ENCODE measurements around the gene DNPH1.

Gene DNPH1

DNA sequence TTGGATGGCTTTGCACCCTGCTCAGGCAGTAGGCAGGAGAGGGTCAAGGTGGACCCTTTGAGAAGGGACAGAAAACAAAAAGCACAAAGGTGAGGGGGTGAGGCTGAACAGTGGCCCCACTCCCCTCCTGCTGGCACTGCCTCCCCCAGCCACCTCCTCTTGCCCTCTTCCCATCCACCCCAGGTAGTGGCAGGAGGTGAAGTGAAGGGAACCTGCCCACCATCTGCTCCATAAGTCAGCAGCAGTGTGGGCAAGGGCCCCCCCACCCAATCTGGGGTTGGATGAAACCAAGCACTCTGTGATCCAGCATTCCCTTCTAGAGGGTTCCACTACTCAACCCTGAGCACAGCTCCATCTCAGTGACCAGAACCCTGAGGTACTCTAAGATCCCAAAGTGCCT, 42.7 kb upstream of the DNPH1 start:
- no peak overlapping the region for H3K9ac ChIP-seq (ENCODE audit: low read depth, low read length)
- H3K4me3 ChIP-seq (ENCODE audit: low read length): no peak overlapping the region

DNA sequence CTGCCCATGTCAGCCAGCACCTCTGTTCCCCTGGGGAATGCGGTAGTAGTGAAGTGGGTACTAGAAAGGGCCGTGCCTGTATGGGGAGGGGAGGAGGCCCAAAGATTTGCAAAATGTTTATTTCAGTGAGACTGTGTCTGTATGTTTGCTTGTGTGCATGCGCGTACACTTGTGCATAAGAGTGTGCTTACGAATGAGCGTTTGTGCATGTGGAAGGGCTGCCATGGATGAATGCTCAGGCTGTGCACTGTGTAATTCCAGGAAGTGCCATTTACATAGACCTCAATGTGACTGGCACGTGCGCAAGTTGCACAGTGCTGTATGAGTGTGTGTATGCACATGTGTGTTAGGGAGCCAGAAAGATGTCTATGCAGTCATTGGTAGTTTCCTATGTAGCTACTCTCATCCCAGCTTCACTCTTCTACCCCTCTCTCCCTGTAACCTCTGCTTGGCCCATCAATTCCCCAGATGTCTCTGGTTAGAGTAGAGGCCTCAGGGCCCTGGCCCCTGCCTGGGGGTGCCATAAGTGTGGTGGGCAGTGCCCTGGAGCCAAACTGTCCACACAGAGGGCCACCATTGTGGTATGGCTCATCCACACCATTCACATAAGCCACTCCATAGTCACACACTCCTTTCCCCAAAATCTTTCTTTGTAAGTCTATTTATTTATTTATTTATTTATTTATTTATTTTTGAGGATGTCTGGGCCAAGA, 42.0 kb upstream of the DNPH1 start:
- no peak overlapping the region for H3K4me3 ChIP-seq (ENCODE audit: low read length)
- H3K9ac ChIP-seq (ENCODE audit: low read depth, low read length): no peak overlapping the region
- H3K27ac ChIP-seq (ENCODE audit: low read depth, low read length): no peak overlapping the region
- no peaks in the 10 kb centered on the region for H3K36me3 ChIP-seq (ENCODE audit: insufficient read depth, low read length)
- H3K4me1 ChIP-seq (ENCODE audit: insufficient read depth, low read length): peaks cover 14% of the 10 kb centered on the region
- 90% methylated on average over 8 of the region's 8 CpGs for WGBS
- peaks cover 85% of the 10 kb centered on the region for H3K27me3 ChIP-seq (ENCODE audit: insufficient read depth, low read length)
- H3K9me3 ChIP-seq (ENCODE audit: insufficient read depth, low read depth, low read length): no peaks in the 10 kb centered on the region

More for the DNA sequence above, 42.7 kb upstream of the DNPH1 start:
- Histone ChIP-seq H3K36me3 (ENCODE audit: insufficient read depth, low read length) (no peaks in the 10 kb centered on the region), H3K27me3 (ENCODE audit: insufficient read depth, low read length) (peaks cover 92% of the 10 kb centered on the region), H3K4me1 (ENCODE audit: insufficient read depth, low read length) (peaks cover 21% of the 10 kb centered on the region), H3K27ac (ENCODE audit: low read depth, low read length) (no peak overlapping the region), H3K9me3 (ENCODE audit: insufficient read depth, low read depth, low read length) (no peaks in the 10 kb centered on the region)

DNA sequence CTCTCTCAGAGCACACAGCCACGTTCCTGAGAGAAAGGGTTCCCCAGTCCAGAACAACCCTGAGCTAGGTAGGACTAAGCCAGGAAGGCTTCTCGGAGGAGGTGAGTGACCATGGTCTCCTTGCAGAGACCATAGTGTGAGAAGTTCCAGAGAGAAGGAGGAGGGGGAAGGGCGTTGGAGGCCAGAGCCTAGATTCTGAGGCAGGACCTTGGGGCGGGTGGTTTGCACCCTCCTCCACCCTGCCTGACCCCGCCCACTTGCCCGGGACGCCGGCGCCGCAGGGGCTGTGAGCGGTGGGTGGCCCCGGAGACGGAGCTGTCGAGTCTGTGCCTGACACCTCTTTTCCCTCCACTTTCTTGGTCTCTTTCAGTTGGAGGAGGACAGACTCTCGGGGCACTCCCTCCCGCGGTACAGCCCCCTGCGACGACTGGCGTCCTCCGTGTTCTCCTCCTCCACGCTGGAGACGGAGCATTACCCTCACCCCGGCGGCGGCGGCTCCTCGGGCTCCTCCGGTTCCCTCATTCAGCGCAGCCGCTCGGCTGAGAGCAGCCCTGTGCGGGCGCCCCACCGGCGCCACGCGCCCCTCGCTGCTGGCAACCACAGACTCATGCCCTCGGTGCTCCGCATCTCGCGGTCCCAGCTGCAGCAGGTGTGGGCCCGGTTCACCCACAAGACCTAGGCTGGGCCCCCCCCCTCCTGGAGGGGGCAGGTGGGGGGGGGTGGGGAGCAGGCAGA, 40.2 kb upstream of the DNPH1 start:
- no peaks in the 10 kb centered on the region for H3K36me3 ChIP-seq (ENCODE audit: insufficient read depth, low read length)
- H3K27ac ChIP-seq (ENCODE audit: low read depth, low read length): no peak overlapping the region
- WGBS: 8% methylated on average over 40 of the region's 44 CpGs
- H3K4me3 ChIP-seq (ENCODE audit: low read length): peak overlapping the region; percentile 39
- no peaks in the 10 kb centered on the region for H3K9me3 ChIP-seq (ENCODE audit: insufficient read depth, low read depth, low read length)
- H3K27me3 ChIP-seq (ENCODE audit: insufficient read depth, low read length): peaks cover 67% of the 10 kb centered on the region
- no peak overlapping the region for H3K9ac ChIP-seq (ENCODE audit: low read depth, low read length)
- peaks cover 11% of the 10 kb centered on the region for H3K4me1 ChIP-seq (ENCODE audit: insufficient read depth, low read length)

DNA sequence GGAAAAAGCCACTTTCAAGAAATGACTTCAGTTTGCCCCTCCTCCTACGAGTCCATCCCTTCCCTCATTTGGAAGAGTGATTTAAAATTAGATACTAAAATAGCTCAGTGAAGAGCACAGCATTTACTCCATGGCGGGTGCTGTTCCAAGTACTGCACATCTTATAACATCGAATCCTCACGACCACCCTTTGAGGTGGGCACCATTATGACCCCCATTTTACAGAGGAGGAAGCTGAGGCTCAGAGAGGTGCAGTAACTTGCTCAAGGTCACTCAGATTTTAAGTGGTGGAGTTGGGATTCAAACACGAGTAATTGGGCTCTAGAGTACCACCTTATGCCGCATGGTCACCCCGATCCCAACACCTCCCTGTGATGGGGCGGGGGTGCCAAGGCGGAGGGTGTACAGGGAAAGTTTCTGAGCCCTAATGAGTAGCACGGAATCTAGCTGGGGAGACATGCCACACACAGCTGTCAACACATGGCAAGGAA, 39.5 kb upstream of the DNPH1 start:
- no peaks in the 10 kb centered on the region for H3K36me3 ChIP-seq (ENCODE audit: insufficient read depth, low read length)
- peaks cover 11% of the 10 kb centered on the region for H3K4me1 ChIP-seq (ENCODE audit: insufficient read depth, low read length)
- no peak overlapping the region for H3K9ac ChIP-seq (ENCODE audit: low read depth, low read length)
- peaks cover 61% of the 10 kb centered on the region for H3K27me3 ChIP-seq (ENCODE audit: insufficient read depth, low read length)
- H3K9me3 ChIP-seq (ENCODE audit: insufficient read depth, low read depth, low read length): no peaks in the 10 kb centered on the region
- H3K4me3 ChIP-seq (ENCODE audit: low read length): no peak overlapping the region
- WGBS: 90% methylated on average over 9 of the region's 10 CpGs
- no peak overlapping the region for H3K27ac ChIP-seq (ENCODE audit: low read depth, low read length)

DNA sequence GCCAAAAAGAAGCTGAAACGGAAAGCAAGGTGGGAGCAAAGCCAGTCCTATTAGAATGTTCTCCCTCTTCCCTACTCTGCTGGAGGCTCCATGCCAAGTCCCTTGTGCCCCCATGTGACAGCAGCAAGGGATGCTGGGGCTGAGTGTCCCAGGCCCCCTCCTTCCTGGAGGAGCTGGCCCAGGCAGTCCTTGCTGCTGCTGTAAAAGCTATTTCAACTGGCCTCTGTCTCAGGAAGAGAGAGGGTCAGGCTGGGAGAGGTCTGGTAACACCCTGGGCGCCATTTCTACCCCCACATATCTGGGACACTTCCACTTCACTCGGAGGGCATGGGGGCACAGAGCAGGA, 39.0 kb upstream of the DNPH1 start:
- H3K27ac ChIP-seq (ENCODE audit: low read depth, low read length): no peak overlapping the region
- no peaks in the 10 kb centered on the region for H3K9me3 ChIP-seq (ENCODE audit: insufficient read depth, low read depth, low read length)
- H3K9ac ChIP-seq (ENCODE audit: low read depth, low read length): no peak overlapping the region
- H3K4me3 ChIP-seq (ENCODE audit: low read length): no peak overlapping the region
- H3K27me3 ChIP-seq (ENCODE audit: insufficient read depth, low read length): peaks cover 56% of the 10 kb centered on the region
- WGBS: 91% methylated on average over 3 of the region's 3 CpGs
- no peaks in the 10 kb centered on the region for H3K36me3 ChIP-seq (ENCODE audit: insufficient read depth, low read length)
- H3K4me1 ChIP-seq (ENCODE audit: insufficient read depth, low read length): peaks cover 11% of the 10 kb centered on the region

DNA sequence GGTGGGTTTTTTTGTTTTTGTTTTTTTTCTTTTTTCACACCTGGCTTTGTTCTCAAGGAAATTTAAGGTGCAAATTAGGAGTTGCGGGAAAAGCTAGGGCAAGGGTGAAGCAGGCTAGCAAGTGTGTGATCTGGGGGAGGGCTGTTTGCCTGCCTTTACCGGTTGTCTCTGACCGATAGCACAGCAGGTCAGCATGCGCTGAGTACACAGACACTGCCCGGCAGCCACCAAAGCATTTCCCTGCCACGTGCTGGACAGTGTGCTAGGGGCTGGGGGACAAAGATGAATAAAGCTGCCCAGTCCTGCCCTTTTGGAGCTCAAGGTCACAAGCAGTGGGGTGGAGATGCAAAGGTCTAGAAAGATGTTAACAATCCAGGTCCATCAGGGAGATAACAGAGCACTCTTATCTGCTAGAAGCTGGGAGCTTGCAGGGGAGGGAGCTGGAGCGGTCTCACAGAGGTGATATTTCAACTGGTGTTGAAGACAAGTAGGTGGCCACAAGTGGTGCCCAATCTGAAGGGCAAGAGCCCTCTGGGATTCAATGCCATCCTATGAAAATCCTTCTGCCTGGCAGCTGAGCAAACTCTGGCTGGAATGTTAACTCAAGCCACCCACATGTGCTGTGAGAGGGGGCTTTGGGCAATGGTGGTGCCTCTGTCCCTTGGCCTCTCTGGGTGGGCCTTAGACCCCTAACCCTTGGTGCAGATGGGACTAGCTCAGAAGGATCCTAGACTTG, 38.5 kb upstream of the DNPH1 start:
- H3K36me3 ChIP-seq (ENCODE audit: insufficient read depth, low read length): no peaks in the 10 kb centered on the region
- peaks cover 11% of the 10 kb centered on the region for H3K4me1 ChIP-seq (ENCODE audit: insufficient read depth, low read length)
- H3K9ac ChIP-seq (ENCODE audit: low read depth, low read length): no peak overlapping the region
- no peaks in the 10 kb centered on the region for H3K9me3 ChIP-seq (ENCODE audit: insufficient read depth, low read depth, low read length)
- 31% methylated on average over 7 of the region's 7 CpGs for WGBS
- H3K27ac ChIP-seq (ENCODE audit: low read depth, low read length): no peak overlapping the region
- no peak overlapping the region for H3K4me3 ChIP-seq (ENCODE audit: low read length)
- H3K27me3 ChIP-seq (ENCODE audit: insufficient read depth, low read length): peaks cover 51% of the 10 kb centered on the region

DNA sequence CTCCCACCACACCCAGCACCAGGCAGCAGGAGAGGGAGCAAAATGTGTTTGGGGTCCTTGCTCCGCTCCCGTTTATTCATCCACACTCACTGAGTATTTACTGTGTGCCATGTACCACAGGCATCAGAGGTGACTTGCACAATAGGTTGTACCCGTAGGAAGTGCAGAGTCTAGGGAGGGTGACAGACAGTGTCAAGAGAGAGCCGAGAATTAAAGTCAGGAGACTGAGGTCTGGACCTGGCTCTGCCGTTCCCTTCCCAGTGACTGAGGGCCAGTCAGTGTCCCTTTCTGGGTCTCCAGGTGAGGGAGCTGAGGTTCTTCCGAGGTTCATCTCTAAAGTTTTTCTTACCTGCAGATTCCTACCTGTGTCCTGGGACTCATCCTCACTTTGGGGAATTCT, 36.3 kb upstream of the DNPH1 start:
- H3K4me3 ChIP-seq (ENCODE audit: low read length): no peak overlapping the region
- peaks cover 33% of the 10 kb centered on the region for H3K27me3 ChIP-seq (ENCODE audit: insufficient read depth, low read length)
- no peaks in the 10 kb centered on the region for H3K36me3 ChIP-seq (ENCODE audit: insufficient read depth, low read length)
- no peak overlapping the region for H3K27ac ChIP-seq (ENCODE audit: low read depth, low read length)
- H3K9me3 ChIP-seq (ENCODE audit: insufficient read depth, low read depth, low read length): no peaks in the 10 kb centered on the region
- no peak overlapping the region for H3K9ac ChIP-seq (ENCODE audit: low read depth, low read length)
- H3K4me1 ChIP-seq (ENCODE audit: insufficient read depth, low read length): peaks cover 11% of the 10 kb centered on the region
- 90% methylated on average over 6 of the region's 6 CpGs for WGBS

DNA sequence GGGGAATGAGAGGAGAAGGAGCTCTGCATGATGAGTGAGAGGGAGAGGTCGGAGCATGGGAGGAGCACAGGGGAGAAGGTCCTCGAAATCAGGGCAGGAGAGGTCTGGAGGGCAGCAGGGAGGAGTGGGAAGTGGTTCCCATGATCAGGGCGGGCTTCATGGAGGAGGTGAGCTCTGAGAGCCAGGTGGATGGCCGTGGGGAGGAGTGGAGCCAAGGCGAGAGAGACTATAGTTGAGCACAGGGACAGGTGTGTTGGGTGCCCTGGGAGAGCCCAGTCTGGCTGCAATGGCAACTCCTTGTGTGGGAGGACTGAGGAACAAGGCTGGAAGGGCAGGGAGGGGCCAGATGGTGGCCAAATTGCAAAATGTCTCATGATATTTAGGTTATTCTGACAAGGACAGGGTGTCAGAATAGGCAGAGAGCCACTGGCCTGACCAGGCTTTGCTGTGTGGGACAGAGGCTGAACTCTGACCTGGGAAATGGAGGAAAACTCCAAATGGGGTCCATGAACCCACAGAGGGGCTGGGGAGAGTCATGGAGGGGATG, 35.4 kb upstream of the DNPH1 start:
- Histone ChIP-seq H3K36me3 (ENCODE audit: insufficient read depth, low read length) (no peaks in the 10 kb centered on the region), H3K9ac (ENCODE audit: low read depth, low read length) (no peak overlapping the region), H3K27me3 (ENCODE audit: insufficient read depth, low read length) (peaks cover 24% of the 10 kb centered on the region), H3K4me1 (ENCODE audit: insufficient read depth, low read length) (peaks cover 11% of the 10 kb centered on the region), H3K27ac (ENCODE audit: low read depth, low read length) (no peak overlapping the region), H3K4me3 (ENCODE audit: low read length) (no peak overlapping the region), H3K9me3 (ENCODE audit: insufficient read depth, low read depth, low read length) (no peaks in the 10 kb centered on the region)
- 86% methylated on average over 5 of the region's 5 CpGs for WGBS

DNA sequence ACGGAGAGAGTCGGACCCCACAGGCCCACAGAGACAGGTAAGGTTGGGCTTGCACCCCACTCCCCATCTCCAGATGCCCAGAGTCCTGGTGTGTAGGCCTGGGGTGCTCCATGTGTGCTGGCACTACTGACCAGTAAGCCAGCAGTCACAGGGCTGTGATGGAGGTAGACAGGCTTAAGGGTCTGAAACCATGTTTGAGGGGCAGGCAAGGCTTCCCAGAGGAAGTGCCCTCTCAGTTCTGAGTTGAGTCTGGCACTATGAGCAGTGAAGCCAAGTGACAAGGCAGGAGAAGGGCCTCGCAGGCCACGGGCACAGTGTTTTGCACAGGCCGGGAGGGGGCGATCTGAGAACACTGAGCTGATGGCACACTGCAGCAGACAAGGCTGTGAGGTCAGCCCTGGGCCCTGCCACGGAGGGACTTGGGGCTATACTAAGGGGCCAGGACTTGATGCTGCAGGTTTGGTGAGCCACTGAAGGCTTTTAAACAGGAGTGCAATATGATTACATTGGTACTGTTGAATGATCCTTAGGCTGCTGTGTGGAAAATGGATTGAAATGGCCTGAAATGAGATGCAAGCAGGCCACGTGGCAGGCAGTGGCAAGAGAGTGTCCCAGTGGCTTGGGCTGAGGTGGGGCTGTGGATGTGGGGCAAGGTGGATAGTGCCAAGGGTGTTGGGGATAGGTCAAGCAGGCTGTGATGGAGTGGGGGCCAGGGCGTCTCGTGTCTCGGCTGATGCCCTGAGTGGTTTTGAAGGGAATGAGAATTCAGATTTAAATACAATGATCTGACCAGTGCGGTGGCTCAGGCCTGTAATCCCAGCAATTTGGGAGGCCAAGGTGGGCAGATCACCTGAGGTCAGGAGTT, 34.3 kb upstream of the DNPH1 start:
- H3K27ac ChIP-seq (ENCODE audit: low read depth, low read length): no peak overlapping the region
- peaks cover 11% of the 10 kb centered on the region for H3K4me1 ChIP-seq (ENCODE audit: insufficient read depth, low read length)
- no peak overlapping the region for H3K9ac ChIP-seq (ENCODE audit: low read depth, low read length)
- no peaks in the 10 kb centered on the region for H3K9me3 ChIP-seq (ENCODE audit: insufficient read depth, low read depth, low read length)
- 58% methylated on average over 12 of the region's 12 CpGs for WGBS
- peaks cover 13% of the 10 kb centered on the region for H3K27me3 ChIP-seq (ENCODE audit: insufficient read depth, low read length)
- H3K4me3 ChIP-seq (ENCODE audit: low read length): no peak overlapping the region
- no peaks in the 10 kb centered on the region for H3K36me3 ChIP-seq (ENCODE audit: insufficient read depth, low read length)

DNA sequence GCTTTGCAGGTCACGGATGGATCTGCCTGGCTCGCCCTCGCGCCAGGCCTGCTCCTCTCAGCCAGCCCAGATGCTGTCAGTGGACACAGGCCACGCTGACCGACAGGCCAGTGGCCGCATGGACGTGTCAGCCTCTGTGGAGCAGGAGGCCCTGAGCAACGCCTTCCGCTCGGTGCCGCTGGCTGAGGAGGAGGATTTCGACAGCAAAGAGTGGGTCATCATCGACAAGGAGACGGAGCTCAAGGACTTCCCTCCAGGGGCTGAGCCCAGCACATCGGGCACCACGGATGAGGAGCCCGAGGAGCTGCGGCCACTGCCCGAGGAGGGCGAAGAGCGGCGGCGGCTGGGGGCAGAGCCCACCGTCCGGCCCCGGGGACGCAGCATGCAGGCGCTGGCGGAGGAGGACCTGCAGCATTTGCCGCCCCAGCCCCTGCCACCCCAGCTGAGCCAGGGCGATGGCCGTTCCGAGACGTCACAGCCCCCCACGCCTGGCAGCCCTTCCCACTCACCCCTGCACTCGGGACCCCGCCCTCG, 33.6 kb upstream of the DNPH1 start:
- peaks cover 6% of the 10 kb centered on the region for H3K27me3 ChIP-seq (ENCODE audit: insufficient read depth, low read length)
- no peak overlapping the region for H3K4me3 ChIP-seq (ENCODE audit: low read length)
- no peak overlapping the region for H3K9ac ChIP-seq (ENCODE audit: low read depth, low read length)
- H3K4me1 ChIP-seq (ENCODE audit: insufficient read depth, low read length): peaks cover 9% of the 10 kb centered on the region
- no peaks in the 10 kb centered on the region for H3K9me3 ChIP-seq (ENCODE audit: insufficient read depth, low read depth, low read length)
- no peaks in the 10 kb centered on the region for H3K36me3 ChIP-seq (ENCODE audit: insufficient read depth, low read length)
- WGBS: 93% methylated on average over 39 of the region's 39 CpGs
- H3K27ac ChIP-seq (ENCODE audit: low read depth, low read length): no peak overlapping the region
